ENCODE results near the gene SLC22A6. TPM values are rescaled to one million over a fixed set of nuclear protein-coding genes. Genes with fewer than 3 reads are reported as not detected.

The SLC22A6 gene
- total RNA-seq (2022; extraction: Qiagen RNA extraction; ENCODE audit: low read depth): not detected in 5 replicates

GRCh38 chr11:62984451-62984991 lies at the start of gene SLC22A6:
Gene SLC22A6 (minus strand): TSS chr11:62984967. CDS start chr11:62984690, 277 bp downstream.

GRCh38 chr11:63015521-63016215 lies 30.9 kb upstream of the SLC22A6 start, which contains the start of gene SLC22A8:
Gene SLC22A8 (minus strand): TSS chr11:63015841. CDS start chr11:63014958, 883 bp downstream.

Other genes with a start within 250 kb of the SLC22A6 start
- gene ZBTB3, start 230.8 kb downstream of the SLC22A6 start, total RNA-seq (2022; extraction: Qiagen RNA extraction; ENCODE audit: low read depth): 1.6 to 2.6 TPM (median 1.8 TPM) in 5 replicates
- gene POLR2G, start 223.4 kb downstream of the SLC22A6 start, total RNA-seq (2022; extraction: Qiagen RNA extraction; ENCODE audit: low read depth): 167 to 202 TPM (median 180 TPM) in 5 replicates
- 11.5 to 18.4 TPM (median 15.2 TPM) in 5 replicates for gene TAF6L, start 213.6 kb downstream of the SLC22A6 start, total RNA-seq (2022; extraction: Qiagen RNA extraction; ENCODE audit: low read depth)
- 67.2 to 92.9 TPM (median 90.6 TPM) in 5 replicates for gene TMEM179B, start 197.6 kb downstream of the SLC22A6 start, total RNA-seq (2022; extraction: Qiagen RNA extraction; ENCODE audit: low read depth)
- gene TMEM223, start 193.0 kb downstream of the SLC22A6 start, total RNA-seq (2022; extraction: Qiagen RNA extraction; ENCODE audit: low read depth): 18.1 to 30.6 TPM (median 28.2 TPM) in 5 replicates
- 45.5 to 57.5 TPM (median 52.4 TPM) in 5 replicates for gene NXF1, start 179.5 kb downstream of the SLC22A6 start, total RNA-seq (2022; extraction: Qiagen RNA extraction; ENCODE audit: low read depth)
- gene STX5, start 152.9 kb downstream of the SLC22A6 start, total RNA-seq (2022; extraction: Qiagen RNA extraction; ENCODE audit: low read depth): 19.1 to 27.8 TPM (median 25.8 TPM) in 5 replicates
- not detected in 5 replicates for gene TEX54, start 152.1 kb downstream of the SLC22A6 start, total RNA-seq (2022; extraction: Qiagen RNA extraction; ENCODE audit: low read depth)
- gene WDR74, start 145.4 kb downstream of the SLC22A6 start, total RNA-seq (2022; extraction: Qiagen RNA extraction; ENCODE audit: low read depth): 72.4 to 87.2 TPM (median 85.8 TPM) in 5 replicates
- gene SLC3A2, start 104.1 kb downstream of the SLC22A6 start, total RNA-seq (2022; extraction: Qiagen RNA extraction; ENCODE audit: low read depth): 882 to 1,078 TPM (median 1,030 TPM) in 5 replicates
- 0.05 TPM in 1 of 5 replicates, not detected in the others for gene CHRM1, start 63.6 kb downstream of the SLC22A6 start, total RNA-seq (2022; extraction: Qiagen RNA extraction; ENCODE audit: low read depth)
- not detected in 5 replicates for gene SLC22A8, start 30.9 kb upstream of the SLC22A6 start, total RNA-seq (2022; extraction: Qiagen RNA extraction; ENCODE audit: low read depth)
- not detected in 5 replicates for gene SLC22A24, start 159.3 kb upstream of the SLC22A6 start, total RNA-seq (2022; extraction: Qiagen RNA extraction; ENCODE audit: low read depth)

Data from A549 treated with RU486 at 1 μM for 4 hours (cell line).